WTC11 (cell line): ENCODE results near the gene CAPZB. TPM values are rescaled to one million over a fixed set of nuclear protein-coding genes. Genes with fewer than 3 reads are reported as not detected.

Source experiments
- ATAC-seq: fragments of 200-7000 bp; cut with Tn5 transposase; 2 replicates; pipeline ENCODE4 v1.10.0; 2021; ENCODE audit warnings: mild to moderate bottlenecking, moderate library complexity
- CTCF ChIA-PET: fragments of 300-600 bp; sonication (Branson Sonifier 250); formaldehyde crosslinking; loops from one replicate; lab custom pipeline; 2021; ENCODE audit warnings: antibody characterized with exemption; lab: Charles Lee
- POLR2A ChIA-PET: fragments of 350-600 bp; sonication (Branson Sonifier 250); formaldehyde crosslinking; loops from one replicate; lab custom pipeline; 2021; ENCODE audit warnings: antibody characterized with exemption; lab: Charles Lee
- DNase-seq: peaks from one replicate; pipeline ENCODE4 v3.0.0; 2021; ENCODE audit warnings: low spot score
- H3K27ac Mint-ChIP-seq: 2 replicates; pipeline ENCODE4 v1.8.0; 2021; ENCODE audit warnings: mixed read lengths
- H3K27me3 Mint-ChIP-seq: 2 replicates; pipeline ENCODE4 v1.8.0; 2021; ENCODE audit warnings: low read depth, mild to moderate bottlenecking, moderate library complexity, mixed read lengths
- H3K36me3 Mint-ChIP-seq: 2 replicates; pipeline ENCODE4 v1.8.0; 2021; ENCODE audit warnings: mixed read lengths
- H3K4me1 Mint-ChIP-seq: 2 replicates; pipeline ENCODE4 v1.8.0; 2022; ENCODE audit warnings: mixed read lengths
- H3K4me3 Mint-ChIP-seq: 2 replicates; pipeline ENCODE4 v1.8.0; 2021; ENCODE audit warnings: mild to moderate bottlenecking, moderate library complexity, mixed read lengths
- H3K9me3 Mint-ChIP-seq: 2 replicates; pipeline ENCODE4 v1.8.0; 2021; ENCODE audit warnings: mixed read lengths
- AFF4 ChIP-seq: sonication (generic); formaldehyde crosslinking; IDR thresholded peaks from 2 replicates; pipeline ENCODE4 v1.8.1; 2023; ENCODE audit warnings: mild to moderate bottlenecking, missing genetic modification reagents, borderline replicate concordance
- CDX4 ChIP-seq: fragments of 250-450 bp; sonication (Bioruptor Pico); IDR thresholded peaks from 2 replicates; pipeline ENCODE4 v1.9.0; 2021; ENCODE audit warnings: moderate library complexity, mild to moderate bottlenecking, inconsistent platforms, borderline replicate concordance
- CREB1 ChIP-seq: sonication (generic); formaldehyde crosslinking; IDR thresholded peaks from 2 replicates; pipeline ENCODE4 v1.8.0; 2023; ENCODE audit warnings: mild to moderate bottlenecking, missing genetic modification reagents
- ERG ChIP-seq: fragments of 250-450 bp; sonication (Bioruptor Pico); IDR thresholded peaks from 2 replicates; pipeline ENCODE4 v1.8.0; 2021; ENCODE audit warnings: mild to moderate bottlenecking
- GRHL2 ChIP-seq: fragments of 250-450 bp; sonication (Bioruptor Pico); IDR thresholded peaks from 2 replicates; pipeline ENCODE4 v1.8.0; 2022; ENCODE audit warnings: mild to moderate bottlenecking, moderate library complexity; ENCODE audit not compliant: insufficient replicate concordance, severe bottlenecking
- KAT7 ChIP-seq: sonication (generic); formaldehyde crosslinking; IDR thresholded peaks from 2 replicates; pipeline ENCODE4 v1.8.1; 2023; ENCODE audit warnings: missing genetic modification reagents, mild to moderate bottlenecking, borderline replicate concordance
- MYBL2 ChIP-seq: sonication (generic); formaldehyde crosslinking; IDR thresholded peaks from 2 replicates; pipeline ENCODE4 v1.8.1; 2023; ENCODE audit warnings: mild to moderate bottlenecking, moderate library complexity, missing genetic modification reagents
- NR3C1 ChIP-seq: sonication (generic); formaldehyde crosslinking; conservative IDR thresholded peaks from 2 replicates; pipeline ENCODE4 v1.8.1; 2023; ENCODE audit warnings: low read depth, mild to moderate bottlenecking, missing genetic modification reagents
- TCF7 ChIP-seq: sonication (generic); formaldehyde crosslinking; IDR thresholded peaks from 2 replicates; pipeline ENCODE4 v1.8.0; 2022; ENCODE audit warnings: mild to moderate bottlenecking, low read depth, missing genetic modification reagents, moderate library complexity
- ZBTB21 ChIP-seq: sonication (generic); formaldehyde crosslinking; IDR thresholded peaks from 2 replicates; pipeline ENCODE4 v1.8.1; 2023; ENCODE audit warnings: mild to moderate bottlenecking, missing genetic modification reagents, borderline replicate concordance
- ZBTB43 ChIP-seq: sonication (generic); formaldehyde crosslinking; IDR thresholded peaks from 2 replicates; pipeline ENCODE4 v1.8.1; 2023; ENCODE audit warnings: mild to moderate bottlenecking, missing genetic modification reagents
- ZNF396 ChIP-seq: fragments of 250-450 bp; sonication (Bioruptor Pico); IDR thresholded peaks from 2 replicates; pipeline ENCODE4 v1.8.0; 2021; ENCODE audit warnings: mild to moderate bottlenecking, moderate library complexity, borderline replicate concordance
- ZNF416 ChIP-seq: fragments of 250-450 bp; sonication (Bioruptor Pico); IDR thresholded peaks from 2 replicates; pipeline ENCODE4 v1.9.0; 2021; ENCODE audit warnings: mild to moderate bottlenecking, inconsistent platforms
- ZNF423 ChIP-seq: fragments of 250-450 bp; sonication (Bioruptor Pico); IDR thresholded peaks from 2 replicates; pipeline ENCODE4 v2.1.2; 2022; ENCODE audit warnings: mild to moderate bottlenecking, moderate library complexity
- ZNF671 ChIP-seq: fragments of 250-450 bp; sonication (Bioruptor Pico); IDR thresholded peaks from 2 replicates; pipeline ENCODE4 v1.8.0; 2021; ENCODE audit warnings: mild to moderate bottlenecking
- total RNA-seq: library from RNA; stranded (reverse); gene quantifications from 3 replicates; pipeline ENCODE4 v1.2.3, GENCODE V29; 2021

Gene CAPZB
- total RNA-seq, 1 experiment from 2014 or later: 348 TPM

GRCh38 chr1:19371226-19372135 lies 113.9 kb downstream of the CAPZB start:
- Mint-ChIP-seq H3K36me3 (peaks cover 4% of the 10 kb centered on the region; the same call in 1 of the 2 replicates), H3K4me3 (no peak overlapping the region), H3K4me1 (no peaks in the 10 kb centered on the region), H3K27me3 (no peaks in the 10 kb centered on the region), H3K9me3 (no peaks in the 10 kb centered on the region), H3K27ac (no peak overlapping the region)
- POLR2A ChIA-PET: no interaction called here
- ATAC-seq: no peak
- TF ChIP-seq CREB1 (CRISPR knock-in tag) (no peak), CDX4 (CRISPR knock-in tag) (no peak), TCF7 (CRISPR knock-in tag) (no peak), ZNF416 (CRISPR knock-in tag) (no peak), ZBTB43 (CRISPR knock-in tag) (no peak), AFF4 (no peak), ZBTB21 (no peak), ZNF423 (CRISPR knock-in tag) (no peak), ZNF396 (CRISPR knock-in tag) (no peak), MYBL2 (CRISPR knock-in tag) (no peak), ZNF671 (CRISPR knock-in tag) (no peak), GRHL2 (CRISPR knock-in tag) (no peak)
- CTCF ChIA-PET: interaction anchor here (0.9 to 1.1 kb wide), 2 partner anchors 19 to 269 kb away, joined by 3 read pairs; no protein-coding TSS in a partner anchor
- no peak for DNase-seq

GRCh38 chr1:19370453-19371170 lies 114.7 kb downstream of the CAPZB start:
- DNase-seq: no peak
- no peak for ATAC-seq
- H3K4me1 Mint-ChIP-seq: no peaks in the 10 kb centered on the region
- no peaks in the 10 kb centered on the region for H3K27me3 Mint-ChIP-seq
- H3K4me3 Mint-ChIP-seq: no peak overlapping the region
- H3K27ac Mint-ChIP-seq: peak overlapping the region; percentile 78; the same call in 1 of the 2 replicates
- POLR2A ChIA-PET: no interaction called here
- CTCF ChIA-PET: interaction anchor here (1.1 kb wide), 1 partner anchor 270 kb away, joined by 3 read pairs; no protein-coding TSS in a partner anchor
- no peak for TF ChIP-seq KAT7
- no peak for TF ChIP-seq ERG (CRISPR knock-in tag)
- TF ChIP-seq NR3C1 (CRISPR knock-in tag): no peak
- no peaks in the 10 kb centered on the region for H3K9me3 Mint-ChIP-seq
- H3K36me3 Mint-ChIP-seq: peaks cover 2% of the 10 kb centered on the region; the same call in 1 of the 2 replicates
